Mucosa of stomach (tissue), 1 donor: ENCODE data around the gene MAP3K21.

Experiments
- H3K27me3 ChIP-seq: one replicate; pipeline ENCODE4 v1.7.0; 2013; ENCODE audit warnings: mild to moderate bottlenecking, low read length; ENCODE audit not compliant: control insufficient read depth, insufficient read depth
- H3K36me3 ChIP-seq: one replicate; pipeline ENCODE4 v1.7.0; 2013; ENCODE audit warnings: low read length; ENCODE audit not compliant: control insufficient read depth, insufficient read depth
- H3K4me1 ChIP-seq: one replicate; pipeline ENCODE4 v1.7.0; 2013; ENCODE audit warnings: mild to moderate bottlenecking, low read length; ENCODE audit not compliant: control insufficient read depth, insufficient read depth
- H3K4me3 ChIP-seq: one replicate; pipeline ENCODE4 v1.7.0; 2013; ENCODE audit warnings: low read length
- H3K9ac ChIP-seq: one replicate; pipeline ENCODE4 v1.7.0; 2013; ENCODE audit warnings: mild to moderate bottlenecking, low read length, moderate library complexity
- H3K9me3 ChIP-seq: one replicate; pipeline ENCODE4 v1.7.0; 2013; ENCODE audit warnings: mild to moderate bottlenecking, low read length, moderate library complexity; ENCODE audit not compliant: control insufficient read depth
- donor health status: Pancreatic carcinoma.

Gene MAP3K21

GRCh38 chr1:233381806-233382205 is 54.3 kb downstream of the MAP3K21 start:
- H3K36me3 ChIP-seq: peaks cover 6% of the 10 kb centered on the region
- no peak overlapping the region for H3K9ac ChIP-seq
- H3K27me3 ChIP-seq: no peaks in the 10 kb centered on the region
- H3K4me3 ChIP-seq: no peak overlapping the region
- H3K4me1 ChIP-seq: no peaks in the 10 kb centered on the region
- no peaks in the 10 kb centered on the region for H3K9me3 ChIP-seq

- Histone ChIP-seq H3K9ac (no peak overlapping the region), H3K4me1 (no peaks in the 10 kb centered on the region), H3K9me3 (no peaks in the 10 kb centered on the region), H3K4me3 (no peak overlapping the region), H3K36me3 (peaks cover 6% of the 10 kb centered on the region), H3K27me3 (peaks cover 6% of the 10 kb centered on the region)
These were observed 56.5 kb downstream of the MAP3K21 start for GRCh38 chr1:233383984-233384383.

GRCh38 chr1:233386336-233386735 is 58.8 kb downstream of the MAP3K21 start:
- no peak overlapping the region for H3K9ac ChIP-seq
- H3K27me3 ChIP-seq: peaks cover 6% of the 10 kb centered on the region
- no peaks in the 10 kb centered on the region for H3K9me3 ChIP-seq
- no peaks in the 10 kb centered on the region for H3K36me3 ChIP-seq
- no peaks in the 10 kb centered on the region for H3K4me1 ChIP-seq
- H3K4me3 ChIP-seq: no peak overlapping the region

- no peaks in the 10 kb centered on the region for H3K9me3 ChIP-seq
- H3K36me3 ChIP-seq: no peaks in the 10 kb centered on the region
- H3K27me3 ChIP-seq: peaks cover 6% of the 10 kb centered on the region
- H3K9ac ChIP-seq: no peak overlapping the region
- no peaks in the 10 kb centered on the region for H3K4me1 ChIP-seq
- no peak overlapping the region for H3K4me3 ChIP-seq
These were observed 60.1 kb downstream of the MAP3K21 start for GRCh38 chr1:233387585-233387984.

GRCh38 chr1:233389169-233389568 is 61.6 kb downstream of the MAP3K21 start:
- no peaks in the 10 kb centered on the region for H3K9me3 ChIP-seq
- peaks cover 6% of the 10 kb centered on the region for H3K27me3 ChIP-seq
- no peaks in the 10 kb centered on the region for H3K4me1 ChIP-seq
- H3K4me3 ChIP-seq: no peak overlapping the region
- no peak overlapping the region for H3K9ac ChIP-seq
- no peaks in the 10 kb centered on the region for H3K36me3 ChIP-seq

- Histone ChIP-seq H3K4me3 (no peak overlapping the region), H3K9me3 (no peaks in the 10 kb centered on the region), H3K9ac (no peak overlapping the region), H3K4me1 (no peaks in the 10 kb centered on the region), H3K27me3 (peaks cover 6% of the 10 kb centered on the region), H3K36me3 (no peaks in the 10 kb centered on the region)
These were observed 62.4 kb downstream of the MAP3K21 start for GRCh38 chr1:233389893-233390292.

DNA sequence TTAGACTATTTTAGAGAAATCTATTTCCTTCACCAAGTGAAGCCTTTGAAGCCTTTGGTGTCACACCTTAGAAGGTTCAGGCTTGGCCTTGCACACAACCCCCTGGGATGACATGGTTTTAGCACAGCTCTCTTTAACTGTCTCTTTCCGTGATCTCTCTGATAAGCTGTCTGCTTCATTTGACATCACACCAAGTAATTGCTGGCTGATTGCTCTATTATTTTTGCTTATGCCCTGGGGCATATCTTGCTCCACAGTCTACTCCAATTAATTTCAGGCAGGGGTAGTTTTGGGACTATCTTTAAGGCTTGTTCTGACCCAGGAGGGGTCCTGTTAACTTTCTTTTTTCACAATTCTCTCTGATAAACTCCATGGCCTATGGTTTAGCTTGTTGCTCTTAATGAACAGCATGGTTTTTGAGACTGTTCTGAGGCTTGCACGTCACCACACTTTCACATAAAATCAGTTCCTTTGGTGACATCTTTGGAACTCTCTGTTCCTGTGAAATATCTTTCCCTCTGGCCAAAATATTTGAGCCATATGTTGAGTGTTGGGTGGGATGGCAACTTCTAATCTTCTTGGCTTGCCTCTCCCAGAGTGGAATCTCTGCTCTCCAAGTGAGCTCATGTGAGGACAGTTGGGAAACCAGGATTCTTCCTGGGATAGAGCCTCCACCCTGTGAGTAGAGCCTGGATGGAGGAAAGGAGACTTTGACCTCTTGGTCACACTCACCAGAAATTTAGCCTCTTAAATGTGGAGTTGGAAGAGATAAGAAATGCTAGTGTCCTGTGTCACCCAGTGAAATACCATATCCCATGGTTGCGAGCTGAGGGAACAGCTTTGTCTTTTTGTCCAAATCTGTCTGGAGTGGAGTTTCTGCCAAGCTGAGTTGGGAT is 63.6 kb downstream of the MAP3K21 start:
- H3K36me3 ChIP-seq: no peaks in the 10 kb centered on the region
- H3K9ac ChIP-seq: no peak overlapping the region
- no peak overlapping the region for H3K4me3 ChIP-seq
- peaks cover 6% of the 10 kb centered on the region for H3K27me3 ChIP-seq
- no peaks in the 10 kb centered on the region for H3K4me1 ChIP-seq
- H3K9me3 ChIP-seq: no peaks in the 10 kb centered on the region

- H3K36me3 ChIP-seq: no peaks in the 10 kb centered on the region
- H3K4me1 ChIP-seq: no peaks in the 10 kb centered on the region
- no peak overlapping the region for H3K9ac ChIP-seq
- no peaks in the 10 kb centered on the region for H3K9me3 ChIP-seq
- H3K4me3 ChIP-seq: no peak overlapping the region
- H3K27me3 ChIP-seq: peaks cover under 1% of the 10 kb centered on the region
These were observed 65.7 kb downstream of the MAP3K21 start for GRCh38 chr1:233393084-233393840.

DNA sequence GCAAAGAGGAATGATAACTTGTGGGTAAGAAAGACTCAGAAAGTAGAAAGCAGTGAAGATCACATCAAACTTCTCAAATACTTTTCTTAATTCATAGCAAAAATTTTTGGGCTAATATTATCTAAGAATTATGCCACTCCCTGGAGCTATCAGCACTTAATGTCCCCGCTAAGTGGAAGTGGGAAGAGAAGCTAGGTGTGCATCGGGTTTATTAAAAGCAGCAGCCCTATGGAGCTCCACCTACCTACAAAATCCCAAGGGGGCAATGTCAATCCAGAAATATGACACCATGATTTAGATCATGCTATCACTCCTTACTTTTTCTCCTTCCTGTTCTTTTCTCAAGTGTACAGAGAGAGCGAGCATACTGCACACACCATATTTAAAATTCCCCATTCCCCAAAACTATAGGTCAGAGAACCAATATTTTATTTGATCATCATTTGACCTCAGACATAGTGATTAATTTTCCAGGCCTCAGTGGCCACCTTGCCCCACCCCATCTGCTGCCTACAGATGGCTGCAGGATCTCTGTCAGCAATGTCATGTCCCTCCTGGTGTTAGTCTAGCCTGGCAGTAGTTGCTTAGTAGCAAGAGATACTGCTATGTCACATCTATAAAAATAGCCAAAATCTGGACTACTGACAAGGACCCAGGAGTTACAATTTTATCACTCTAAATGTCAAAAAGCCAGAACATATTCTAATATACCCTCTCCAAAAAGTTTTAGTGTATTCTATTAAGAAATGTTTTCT is 66.6 kb downstream of the MAP3K21 start:
- H3K9ac ChIP-seq: no peak overlapping the region
- H3K36me3 ChIP-seq: no peaks in the 10 kb centered on the region
- H3K27me3 ChIP-seq: no peaks in the 10 kb centered on the region
- no peaks in the 10 kb centered on the region for H3K9me3 ChIP-seq
- no peaks in the 10 kb centered on the region for H3K4me1 ChIP-seq
- no peak overlapping the region for H3K4me3 ChIP-seq

GRCh38 chr1:233394860-233395717 is 67.6 kb downstream of the MAP3K21 start:
- Histone ChIP-seq H3K36me3 (no peaks in the 10 kb centered on the region), H3K9ac (no peak overlapping the region), H3K4me1 (no peaks in the 10 kb centered on the region)

DNA sequence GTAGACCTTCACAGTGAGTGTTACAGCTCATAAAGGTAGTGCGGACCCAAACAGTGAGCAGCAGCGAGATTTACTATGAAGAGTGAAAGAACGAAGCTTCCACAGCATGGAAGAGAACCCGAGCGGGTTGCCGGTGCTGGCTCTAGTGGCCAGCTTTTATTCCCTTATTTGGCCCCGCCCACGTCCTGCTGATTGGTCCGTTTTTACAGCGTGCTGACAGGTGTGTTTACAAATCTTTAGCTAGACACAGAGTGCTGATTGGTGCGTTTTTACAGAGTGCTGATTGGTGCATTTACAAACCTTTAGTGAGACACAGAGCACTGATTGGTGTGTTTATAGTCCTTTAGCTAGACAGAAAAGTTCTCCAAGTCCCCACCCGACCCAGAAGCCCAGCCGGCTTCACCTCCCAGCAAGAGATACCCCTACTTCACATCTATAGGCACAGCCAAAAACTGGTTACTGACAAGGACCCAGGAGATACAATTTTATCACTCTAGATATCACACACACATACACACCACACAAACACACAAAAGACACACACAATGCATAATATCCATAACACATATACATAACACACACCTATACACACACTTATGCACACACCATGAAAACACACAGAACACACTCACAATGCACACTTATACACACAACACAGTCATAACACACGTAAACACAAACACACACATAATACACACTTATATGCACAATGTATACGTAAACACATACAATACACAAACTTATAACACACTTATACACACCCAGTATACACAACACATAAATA is 68.5 kb downstream of the MAP3K21 start:
- Histone ChIP-seq H3K4me1 (no peaks in the 10 kb centered on the region), H3K9me3 (no peaks in the 10 kb centered on the region), H3K4me3 (no peak overlapping the region), H3K36me3 (no peaks in the 10 kb centered on the region), H3K9ac (no peak overlapping the region), H3K27me3 (no peaks in the 10 kb centered on the region)

More at GRCh38 chr1:233394860-233395717, 67.6 kb downstream of the MAP3K21 start:
- Histone ChIP-seq H3K4me3 (no peak overlapping the region), H3K9me3 (no peaks in the 10 kb centered on the region), H3K27me3 (no peaks in the 10 kb centered on the region)
